HG03469 (cell line): ENCODE data around the gene METTL6.
"Not testable (repeated sequence)": the region's sequence is repeated elsewhere in the genome, so short reads cannot be mapped to it uniquely, and the experiment has no call there.

Experiments
- ATAC-seq: cut with Tn5 transposase; IDR thresholded peaks from one replicate; pipeline ENCODE4 v1.9.1; 2021; ENCODE audit warnings: mild to moderate bottlenecking, moderate library complexity, moderate number of reproducible peaks; ENCODE audit not compliant: unreplicated experiment

METTL6 gene

GRCh38 chr3:15451216-15452113 lies 24.1 kb upstream of the METTL6 start:
- no peak for ATAC-seq

- no peak for ATAC-seq
Observed at GRCh38 chr3:15450438-15451215, 23.3 kb upstream of the METTL6 start.

DNA sequence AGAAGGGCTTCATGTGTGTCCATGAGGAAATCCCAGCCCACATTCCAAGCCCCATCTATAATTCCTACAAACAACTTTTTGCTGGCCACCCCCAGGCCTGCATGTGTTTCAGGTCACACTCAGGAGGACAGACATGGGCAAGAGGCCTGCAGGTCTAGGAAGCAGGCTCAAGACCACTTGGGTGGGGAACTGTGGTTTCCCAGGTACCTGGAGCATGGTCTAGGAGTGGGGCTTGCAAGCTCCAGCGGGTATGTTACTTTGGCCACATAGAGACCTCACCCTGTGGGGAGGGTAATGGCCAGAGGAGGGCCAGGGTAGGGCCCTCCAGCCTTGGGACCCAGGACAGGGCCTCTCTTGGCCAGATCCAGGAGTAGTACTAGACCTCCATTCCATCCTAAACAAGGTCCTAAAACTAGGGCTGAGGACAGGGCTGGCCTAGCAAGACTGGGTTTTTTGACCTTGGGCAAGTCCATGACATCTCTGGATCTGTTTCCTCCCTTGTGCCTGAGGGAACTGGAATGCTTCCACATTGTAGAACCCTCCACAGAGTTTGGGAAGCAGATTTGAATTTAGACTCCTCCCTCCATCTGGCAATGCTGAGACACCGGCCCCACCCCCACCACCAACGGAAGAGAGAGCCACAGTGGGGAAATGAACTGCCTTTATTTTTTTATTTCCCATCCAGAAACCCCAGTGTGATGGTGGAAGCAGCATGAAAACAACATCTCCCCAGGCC lies 22.3 kb upstream of the METTL6 start:
- no peak for ATAC-seq

DNA sequence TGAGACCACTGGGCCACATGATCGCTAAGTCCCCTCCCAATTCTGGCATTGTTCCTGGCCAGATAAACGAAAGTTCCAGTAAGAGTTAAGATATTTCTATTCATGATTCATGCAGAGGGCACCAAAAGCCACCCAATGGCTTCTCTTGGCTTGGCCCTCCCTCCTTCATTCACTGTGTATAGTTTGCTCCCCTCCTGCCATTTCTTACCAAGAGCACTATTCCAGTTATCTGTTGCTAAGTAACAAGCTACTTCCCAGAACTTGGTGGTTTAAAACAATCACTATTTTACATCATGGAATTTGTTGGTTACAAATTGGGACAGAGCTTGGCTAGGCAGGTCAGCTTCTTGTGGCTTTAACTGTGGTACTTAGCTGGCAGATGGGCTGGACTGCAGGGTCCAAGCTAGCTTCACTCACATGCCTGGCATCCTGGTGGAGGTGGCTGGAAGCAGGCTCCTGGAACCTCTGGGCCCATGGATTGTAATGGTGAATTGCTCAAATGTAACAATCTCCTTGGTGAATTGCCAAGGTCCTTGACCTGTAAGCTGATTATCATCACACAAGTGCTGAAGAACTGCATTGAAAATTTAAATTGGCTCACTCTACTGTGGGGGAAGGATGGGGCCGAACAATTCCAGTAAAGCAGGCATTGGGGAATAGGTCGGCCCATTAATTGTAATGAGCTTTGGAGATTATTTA lies 16.6 kb upstream of the METTL6 start:
- no peak for ATAC-seq

DNA sequence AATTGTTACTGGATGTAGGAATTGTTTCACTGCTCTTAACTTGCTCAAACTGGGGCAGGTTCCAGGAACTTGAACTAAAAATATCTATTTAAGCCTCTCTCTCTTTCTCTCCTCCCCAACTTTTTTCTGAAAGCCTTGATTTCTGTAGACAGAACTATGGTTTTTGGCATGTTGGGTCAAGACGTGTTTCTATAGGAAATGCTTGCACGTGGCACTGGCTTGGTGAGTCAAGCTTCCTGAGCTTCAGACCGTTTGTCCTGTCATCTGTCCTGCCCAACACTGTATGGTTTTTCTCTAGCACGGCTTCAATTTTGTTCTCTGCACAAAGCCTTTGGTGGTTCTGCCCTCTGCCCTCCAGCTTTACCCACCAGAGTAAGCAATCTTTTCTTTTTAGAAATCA lies 13.5 kb upstream of the METTL6 start:
- ATAC-seq, result no peak

GRCh38 chr3:15439476-15439875 lies 12.1 kb upstream of the METTL6 start:
- no peak for ATAC-seq

DNA sequence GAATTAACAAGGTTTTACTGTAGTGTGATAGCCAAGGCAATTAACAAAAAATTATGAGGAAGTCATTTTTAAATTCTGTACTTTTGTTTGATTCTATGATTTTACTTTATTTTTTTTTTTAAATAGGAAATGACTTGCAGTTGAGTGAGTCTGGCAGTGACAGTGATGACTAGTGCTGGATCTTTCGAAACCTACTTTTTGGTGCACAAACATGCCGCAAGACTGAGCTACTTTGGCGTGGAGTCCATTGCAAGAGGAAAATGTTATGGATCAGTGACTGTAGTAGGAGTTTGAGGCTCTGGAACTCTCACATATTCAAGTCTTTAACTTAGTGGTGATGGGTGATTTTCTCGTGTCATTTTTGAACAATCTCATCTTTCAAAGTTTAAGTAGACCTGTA lies 11.6 kb upstream of the METTL6 start:
- ATAC-seq, result no peak

- no peak for ATAC-seq
Observed at GRCh38 chr3:15436246-15436645, 8.9 kb upstream of the METTL6 start.

DNA sequence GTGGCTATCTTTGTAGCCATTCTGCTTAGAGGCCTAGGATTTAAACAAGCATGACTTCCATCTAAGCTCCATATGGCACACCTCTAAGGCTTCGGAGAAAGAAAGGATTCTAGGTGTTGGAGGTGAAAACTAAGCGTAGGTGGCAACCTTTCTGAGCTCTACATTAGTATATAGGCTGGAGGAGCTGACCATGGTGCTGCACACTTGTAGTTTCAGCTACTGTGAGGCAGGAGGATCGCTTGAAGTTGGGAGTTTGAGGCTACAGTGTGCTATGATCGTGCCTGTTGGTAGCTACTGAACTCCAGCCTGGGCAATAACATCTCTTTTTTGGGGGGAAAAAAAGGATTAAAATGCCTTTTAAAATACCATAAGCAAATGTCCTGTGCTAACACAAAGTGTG lies 7.4 kb upstream of the METTL6 start:
- no peak for ATAC-seq

DNA sequence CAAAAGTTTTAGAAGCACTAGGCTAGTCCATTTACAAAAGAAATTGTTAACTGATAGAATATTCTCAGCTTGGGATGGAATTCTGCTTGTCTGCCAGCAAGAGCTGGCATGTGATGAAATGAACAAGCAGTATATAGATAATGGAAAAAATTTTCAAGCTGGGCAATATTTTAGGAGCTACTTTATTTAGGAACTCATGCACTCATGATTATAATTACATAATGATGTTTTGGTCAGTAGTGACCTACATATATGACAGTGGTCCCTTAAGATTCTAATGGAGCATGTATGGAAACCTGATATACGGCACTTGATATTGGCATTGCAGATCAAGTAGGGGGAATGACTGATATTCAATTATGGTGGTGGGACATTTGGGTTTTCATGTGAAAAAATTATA lies 6.2 kb upstream of the METTL6 start:
- no peak for ATAC-seq

DNA sequence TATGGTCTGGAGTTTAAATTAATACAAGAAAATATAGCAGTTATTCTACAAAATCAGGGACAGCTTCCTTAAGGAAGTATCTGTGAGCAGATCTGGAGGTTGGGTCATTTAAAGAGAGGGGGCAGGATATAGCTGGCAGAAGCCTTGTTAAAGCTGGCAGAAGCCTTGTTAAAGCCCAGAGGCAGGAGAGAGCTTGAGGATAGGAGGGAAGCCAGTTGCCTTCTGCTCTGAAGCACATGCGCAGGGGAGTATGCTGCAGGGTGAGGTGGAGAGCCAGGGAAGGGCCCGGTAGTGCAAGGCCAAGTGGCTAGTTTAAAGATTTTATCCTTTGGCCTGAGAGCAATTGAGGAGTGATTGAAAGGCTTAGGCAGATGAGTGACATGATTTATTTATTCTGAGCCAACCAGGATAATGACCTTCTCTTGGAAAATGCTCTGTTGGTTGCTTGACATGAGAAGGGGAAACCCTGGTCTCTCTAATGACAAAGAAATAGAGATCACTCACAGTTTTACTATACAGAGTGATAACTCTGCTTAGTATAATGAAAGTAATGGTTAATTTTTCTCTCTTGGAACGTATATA lies 4.0 kb upstream of the METTL6 start:
- ATAC-seq, result no peak

- no peak for ATAC-seq
Observed at GRCh38 chr3:15430624-15431023, 3.3 kb upstream of the METTL6 start.

- ATAC-seq, result no peak
Observed at GRCh38 chr3:15429080-15429479, 1.7 kb upstream of the METTL6 start.

- no peak for ATAC-seq
Observed at GRCh38 chr3:15428539-15428938, 1.2 kb upstream of the METTL6 start.

DNA sequence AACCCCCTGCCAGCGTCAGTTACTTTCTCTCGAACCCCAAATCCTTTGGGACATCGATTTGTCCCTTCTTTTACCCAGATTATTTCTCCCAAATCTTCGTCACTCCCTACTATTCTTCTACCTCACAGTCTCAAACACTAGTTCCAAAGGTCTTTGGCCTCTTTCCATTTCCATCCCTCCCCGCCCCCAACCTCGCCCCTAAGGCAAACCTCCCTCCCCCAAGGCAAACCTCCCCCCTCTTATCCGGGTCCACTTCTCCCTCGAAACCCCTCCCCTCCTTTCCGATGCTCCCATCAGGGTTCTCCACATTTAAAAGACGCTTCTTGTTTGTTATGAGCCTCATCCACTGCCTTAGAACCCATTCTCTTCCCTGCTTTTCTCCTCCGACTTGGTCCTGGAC lies 637 bp upstream of the METTL6 start:
- ATAC-seq, result no peak

GRCh38 chr3:15426579-15427118 lies 695 bp downstream of the METTL6 start:
- no peak for ATAC-seq

GRCh38 chr3:15420871-15421270 lies 6.5 kb downstream of the METTL6 start:
- no peak for ATAC-seq

DNA sequence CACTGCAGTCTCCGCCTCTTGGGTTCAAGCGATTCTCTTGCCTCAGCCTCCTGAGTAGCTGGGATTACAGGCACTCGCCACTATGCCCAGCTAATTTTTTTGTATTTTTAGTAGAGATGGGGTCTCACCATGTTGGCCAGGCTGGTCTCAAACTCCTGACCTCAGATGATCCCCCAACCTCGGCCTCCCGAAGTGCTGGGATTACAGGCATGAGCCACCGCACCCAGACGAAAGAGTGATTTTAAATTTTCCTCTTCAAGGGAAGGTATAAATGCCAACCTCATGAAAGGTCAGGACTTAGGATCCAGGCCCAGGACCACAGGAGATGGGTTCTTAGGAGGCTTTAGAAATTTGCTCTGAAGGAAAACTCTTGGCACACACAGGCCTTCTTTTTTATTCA lies 16.4 kb downstream of the METTL6 start:
- ATAC-seq, result not testable (repeated sequence)

- no peak for ATAC-seq
Observed at GRCh38 chr3:15409774-15410173, 17.6 kb downstream of the METTL6 start.

GRCh38 chr3:15409239-15409638 lies 18.1 kb downstream of the METTL6 start:
- ATAC-seq, result no peak
